Cardiac fibroblast (primary cell): Measurements from ENCODE around the gene WSCD1.

Experiments
- DNase-seq, 2 donors: peaks; one replicate each; pipeline versions ENCODE4 v3.0.0 to v3.0.0-alpha.2; 2010; ENCODE audit warnings: low read depth in 2 of 2
- H3K4me3 ChIP-seq, 2 donors: replicated peaks in 1 of 2; 1 replicate in 1 of 2; 2 replicates in 1 of 2; pipeline ENCODE4 v1.5.1; 2011; ENCODE audit warnings: low read depth in 2 of 2, low read length in 2 of 2, mild to moderate bottlenecking in 2 of 2, moderate library complexity in 1 of 2
- CTCF ChIP-seq: IDR thresholded peaks from one replicate; pipeline ENCODE4 v1.5.1; 2011; ENCODE audit warnings: low read depth, mild to moderate bottlenecking, low read length, inconsistent platforms

WSCD1 gene

GRCh38 chr17:6080711-6081430 is 10.7 kb downstream of the WSCD1 start:
- TF ChIP-seq CTCF = no peak
- H3K4me3 ChIP-seq = no peak overlapping the region
- DNase-seq = no peak

DNA sequence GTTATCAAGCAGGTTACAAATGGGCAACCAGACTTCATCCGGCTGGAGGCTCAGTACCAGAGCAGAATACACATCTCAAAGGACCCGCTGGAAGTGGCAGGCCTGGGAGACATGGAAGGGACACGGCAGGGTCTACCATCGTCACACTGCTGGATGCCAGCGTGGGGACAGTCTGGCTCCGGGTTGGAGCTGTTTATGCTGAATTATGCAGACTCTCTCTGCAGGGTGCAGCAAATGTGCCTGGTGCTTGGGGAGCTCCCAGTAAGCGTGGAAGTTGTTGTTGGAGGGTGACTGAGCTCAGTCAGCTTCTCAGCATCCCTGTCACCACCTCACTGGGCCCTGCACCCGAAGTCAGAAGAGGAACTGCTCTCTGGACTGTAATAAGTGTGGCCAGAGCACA is 12.2 kb downstream of the WSCD1 start:
- H3K4me3 ChIP-seq = no peak overlapping the region
- no peak for TF ChIP-seq CTCF
- no peak for DNase-seq

GRCh38 chr17:6084311-6085161 is 14.4 kb downstream of the WSCD1 start:
- no peak for TF ChIP-seq CTCF
- H3K4me3 ChIP-seq = no peak overlapping the region
- DNase-seq = no peak

GRCh38 chr17:6085812-6086211 is 15.6 kb downstream of the WSCD1 start:
- no peak for TF ChIP-seq CTCF
- DNase-seq = no peak
- H3K4me3 ChIP-seq = no peak overlapping the region

GRCh38 chr17:6086603-6087400 is 16.6 kb downstream of the WSCD1 start:
- no peak overlapping the region for H3K4me3 ChIP-seq
- no peak for DNase-seq

More at GRCh38 chr17:6086603-6087400, 16.6 kb downstream of the WSCD1 start:
- no peak for TF ChIP-seq CTCF
